ENCODE results near the gene SUSD1.
A peak's percentile ranks its signal among the peaks of the same experiment; 100 is the strongest.

Gene SUSD1

DNA sequence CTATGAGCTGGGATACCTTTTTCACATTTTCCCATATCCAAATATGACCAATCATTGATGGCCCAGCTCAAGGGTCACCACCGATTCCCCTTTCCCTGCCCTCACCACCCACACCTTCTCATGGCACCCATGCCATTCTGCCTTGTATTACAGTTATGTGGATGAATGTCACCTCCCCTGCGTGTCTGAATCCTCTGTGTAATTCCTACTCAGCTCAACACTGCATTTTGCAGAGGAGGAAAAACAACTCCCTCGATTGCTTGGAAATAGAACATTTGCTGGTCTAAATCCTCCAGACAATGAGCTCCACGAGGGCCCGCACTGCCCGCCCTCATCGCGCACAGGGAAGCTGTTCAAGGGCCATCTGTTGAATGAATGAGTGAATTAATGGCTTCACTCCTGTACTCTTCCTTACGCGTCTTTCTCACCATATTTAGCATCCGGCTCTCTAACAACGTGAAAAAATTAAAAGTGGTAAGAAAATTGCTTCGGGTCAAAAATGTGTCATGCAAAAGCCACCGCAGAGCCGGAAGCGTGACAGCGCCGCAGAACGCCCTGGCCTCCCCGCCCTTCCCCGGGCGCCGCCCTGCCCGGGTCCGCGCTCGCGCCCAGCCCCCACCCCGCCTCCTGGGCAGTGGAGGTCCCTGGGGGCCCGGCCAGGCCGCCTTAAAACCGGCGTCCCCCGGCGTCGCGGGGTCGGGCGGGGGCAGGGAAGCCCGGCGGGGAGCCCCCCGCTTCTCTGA lies 704 bp downstream of the SUSD1 start:
- DNase-seq (ENCODE audit: low read depth, low spot score), result no peak
- WGBS (ENCODE audit: insufficient coverage, insufficient read length), result no CpG with 5 or more reads among the region's 42 CpGs

DNA sequence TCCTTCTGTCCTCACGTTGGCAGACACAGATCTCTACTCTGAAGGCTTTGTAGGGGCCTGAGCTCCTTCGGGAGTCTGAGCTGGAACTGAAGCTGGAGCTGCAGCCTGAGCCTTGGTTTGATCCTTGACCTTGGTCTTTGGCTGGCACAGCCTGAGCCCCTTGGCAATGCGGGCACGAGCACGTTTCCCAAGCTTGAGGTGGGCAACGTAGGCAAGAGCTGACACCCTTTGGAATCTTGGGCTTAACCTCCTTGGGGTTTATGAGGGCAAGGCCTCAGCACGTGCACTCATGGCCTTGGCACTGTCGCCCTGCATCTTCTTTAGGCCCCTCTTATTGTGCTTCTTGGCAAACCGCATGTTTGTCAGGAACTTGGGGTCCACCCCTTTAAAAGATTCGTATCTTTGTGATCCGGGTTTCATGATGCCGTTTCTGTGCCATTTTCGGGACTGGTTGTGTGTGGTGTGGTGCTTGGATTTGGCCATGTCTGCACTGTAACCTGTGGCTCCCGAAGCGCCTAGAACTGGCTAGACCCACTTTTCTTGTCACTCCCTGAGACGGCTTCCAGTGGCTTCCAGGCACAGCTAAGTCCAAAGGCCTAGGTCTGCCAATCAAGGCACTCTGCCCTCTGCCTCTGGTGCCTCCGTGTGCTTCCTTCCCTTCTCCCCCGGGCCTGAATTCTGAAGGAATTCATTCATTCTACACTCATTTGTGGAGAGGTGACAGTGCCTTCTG lies 1.4 kb downstream of the SUSD1 start:
- Histone ChIP-seq H3K27me3 (ENCODE audit: control insufficient read depth, insufficient read depth, low read length) (no peaks in the 10 kb centered on the region; the same call in 1 of the 2 replicates), H3K4me3 (ENCODE audit: low read length) (no peak overlapping the region), H3K27ac (ENCODE audit: low read length) (no peak overlapping the region), H3K9me3 (ENCODE audit: control insufficient read depth, insufficient read depth, low read length) (no peaks in the 10 kb centered on the region), H3K36me3 (ENCODE audit: control insufficient read depth, insufficient read depth, low read length) (no peaks in the 10 kb centered on the region), H3K4me1 (ENCODE audit: control insufficient read depth, insufficient read depth, low read length) (peaks cover 1% of the 10 kb centered on the region; the same call in 1 of the 2 replicates)
- no peak for DNase-seq (ENCODE audit: low read depth, low spot score)
- no CpG with 5 or more reads among the region's 18 CpGs for WGBS (ENCODE audit: insufficient coverage, insufficient read length)

More for the DNA sequence above, 704 bp downstream of the SUSD1 start:
- Histone ChIP-seq H3K27ac (ENCODE audit: low read length) (no peak overlapping the region), H3K27me3 (ENCODE audit: control insufficient read depth, insufficient read depth, low read length) (no peaks in the 10 kb centered on the region; the same call in 1 of the 2 replicates), H3K9me3 (ENCODE audit: control insufficient read depth, insufficient read depth, low read length) (no peaks in the 10 kb centered on the region), H3K36me3 (ENCODE audit: control insufficient read depth, insufficient read depth, low read length) (no peaks in the 10 kb centered on the region), H3K4me1 (ENCODE audit: control insufficient read depth, insufficient read depth, low read length) (peaks cover 1% of the 10 kb centered on the region; the same call in 1 of the 2 replicates), H3K4me3 (ENCODE audit: low read length) (peak overlapping the region; percentile 58; the same call in 1 of the 2 replicates)

DNA sequence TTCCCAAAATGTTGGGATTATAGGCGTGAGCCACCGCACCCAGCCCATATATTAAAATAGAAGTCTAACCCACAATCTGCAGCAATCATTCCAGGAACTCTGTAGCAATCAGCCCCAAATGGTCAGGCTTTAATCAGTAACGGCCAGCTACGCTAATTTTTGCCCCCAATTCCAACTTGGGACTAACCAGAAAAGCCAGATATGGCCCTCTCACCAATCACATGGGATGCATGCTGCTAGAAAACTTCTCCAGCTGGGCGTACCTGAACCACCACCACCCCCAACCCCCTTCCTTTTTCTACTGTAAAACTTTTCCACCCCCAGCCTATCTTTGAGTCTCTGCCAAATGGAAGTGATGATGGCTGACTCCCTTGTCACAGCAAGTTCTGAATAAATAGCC lies 4.1 kb downstream of the SUSD1 start:
- Histone ChIP-seq H3K36me3 (ENCODE audit: control insufficient read depth, insufficient read depth, low read length) (no peaks in the 10 kb centered on the region), H3K4me1 (ENCODE audit: control insufficient read depth, insufficient read depth, low read length) (peaks cover 3% of the 10 kb centered on the region; the same call in 1 of the 2 replicates), H3K4me3 (ENCODE audit: low read length) (no peak overlapping the region), H3K27ac (ENCODE audit: low read length) (no peak overlapping the region), H3K9me3 (ENCODE audit: control insufficient read depth, insufficient read depth, low read length) (no peaks in the 10 kb centered on the region), H3K27me3 (ENCODE audit: control insufficient read depth, insufficient read depth, low read length) (no peaks in the 10 kb centered on the region; the same call in 1 of the 2 replicates)
- DNase-seq (ENCODE audit: low read depth, low spot score), result no peak
- WGBS (ENCODE audit: insufficient coverage, insufficient read length), result no CpG with 5 or more reads among the region's 5 CpGs

DNA sequence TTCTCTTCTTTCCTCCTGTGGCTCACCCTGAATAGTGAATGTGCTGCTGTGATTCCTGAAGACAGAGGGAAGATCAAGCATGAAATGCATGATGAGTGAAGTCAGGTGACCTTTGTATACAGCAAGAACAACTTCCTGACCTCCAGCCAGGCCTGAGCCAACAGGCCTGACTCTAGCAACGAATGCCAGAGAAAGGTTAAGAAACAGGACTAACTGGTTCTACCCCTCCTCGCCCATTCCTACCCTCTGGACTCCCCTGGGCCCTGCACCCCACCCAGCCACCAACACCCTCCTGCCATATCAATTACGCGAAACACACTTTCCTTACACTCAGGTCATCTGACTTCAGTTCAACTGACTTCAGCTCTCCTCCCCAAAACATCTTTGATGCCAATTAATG lies 4.9 kb downstream of the SUSD1 start:
- H3K4me1 ChIP-seq (ENCODE audit: control insufficient read depth, insufficient read depth, low read length), result peaks cover 3% of the 10 kb centered on the region; the same call in 1 of the 2 replicates
- no peak overlapping the region for H3K4me3 ChIP-seq (ENCODE audit: low read length)
- no CpG with 5 or more reads among the region's 4 CpGs for WGBS (ENCODE audit: insufficient coverage, insufficient read length)
- H3K27me3 ChIP-seq (ENCODE audit: control insufficient read depth, insufficient read depth, low read length), result no peaks in the 10 kb centered on the region
- no peaks in the 10 kb centered on the region for H3K9me3 ChIP-seq (ENCODE audit: control insufficient read depth, insufficient read depth, low read length)
- no peak for DNase-seq (ENCODE audit: low read depth, low spot score)
- no peaks in the 10 kb centered on the region for H3K36me3 ChIP-seq (ENCODE audit: control insufficient read depth, insufficient read depth, low read length)
- H3K27ac ChIP-seq (ENCODE audit: low read length), result no peak overlapping the region

DNA sequence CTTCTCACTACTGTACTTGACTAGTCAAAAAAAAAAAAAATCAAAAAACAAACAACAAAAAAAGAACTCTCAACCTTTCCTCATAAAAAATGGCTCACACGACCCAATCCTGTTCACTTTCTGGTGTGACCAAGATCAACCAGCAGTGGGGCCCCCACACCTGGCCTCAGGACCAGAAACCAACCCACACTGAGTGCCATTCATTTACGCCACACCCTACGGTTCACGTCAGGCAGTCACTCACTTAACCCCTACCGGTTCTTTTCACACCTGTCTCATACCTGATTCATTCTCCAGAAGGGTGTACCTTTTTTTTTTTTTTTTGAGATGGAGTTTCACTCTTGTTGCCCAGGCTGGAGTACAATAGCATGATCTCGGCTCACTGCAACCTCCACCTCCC lies 5.7 kb downstream of the SUSD1 start:
- DNase-seq (ENCODE audit: low read depth, low spot score), result no peak
- H3K27ac ChIP-seq (ENCODE audit: low read length), result no peak overlapping the region
- no peaks in the 10 kb centered on the region for H3K27me3 ChIP-seq (ENCODE audit: control insufficient read depth, insufficient read depth, low read length)
- no peak overlapping the region for H3K4me3 ChIP-seq (ENCODE audit: low read length)
- H3K9me3 ChIP-seq (ENCODE audit: control insufficient read depth, insufficient read depth, low read length), result no peaks in the 10 kb centered on the region
- no peaks in the 10 kb centered on the region for H3K36me3 ChIP-seq (ENCODE audit: control insufficient read depth, insufficient read depth, low read length)
- no CpG with 5 or more reads among the region's 6 CpGs for WGBS (ENCODE audit: insufficient coverage, insufficient read length)
- peaks cover 3% of the 10 kb centered on the region; the same call in 1 of the 2 replicates for H3K4me1 ChIP-seq (ENCODE audit: control insufficient read depth, insufficient read depth, low read length)

DNA sequence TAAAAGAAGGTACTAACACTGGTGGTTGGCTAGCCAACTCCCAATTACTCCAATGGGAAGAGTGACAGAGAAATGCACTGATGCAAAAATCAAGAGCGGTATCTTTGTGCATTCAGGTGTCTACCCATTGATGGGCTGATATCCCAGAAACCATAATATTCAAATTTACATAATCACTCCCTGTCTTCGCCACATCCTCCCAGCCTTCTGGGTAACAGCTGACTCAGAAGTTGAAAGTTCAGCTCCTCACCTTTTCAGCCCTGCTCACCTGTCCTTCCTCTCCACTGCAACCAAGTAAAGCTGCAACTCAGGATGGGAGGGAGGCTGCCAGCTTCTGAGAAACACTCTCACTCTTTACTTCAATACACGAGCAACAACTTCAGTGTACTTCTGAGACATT lies 6.9 kb downstream of the SUSD1 start:
- Histone ChIP-seq H3K36me3 (ENCODE audit: control insufficient read depth, insufficient read depth, low read length) (no peaks in the 10 kb centered on the region), H3K27me3 (ENCODE audit: control insufficient read depth, insufficient read depth, low read length) (no peaks in the 10 kb centered on the region), H3K27ac (ENCODE audit: low read length) (no peak overlapping the region), H3K4me1 (ENCODE audit: control insufficient read depth, insufficient read depth, low read length) (peaks cover 2% of the 10 kb centered on the region; the same call in 1 of the 2 replicates), H3K4me3 (ENCODE audit: low read length) (no peak overlapping the region), H3K9me3 (ENCODE audit: control insufficient read depth, insufficient read depth, low read length) (no peaks in the 10 kb centered on the region)
- no peak for DNase-seq (ENCODE audit: low read depth, low spot score)
- whole genome bisulfite sequencing (ENCODE audit: insufficient coverage, insufficient read length), result no CpG with 5 or more reads among the region's 3 CpGs

DNA sequence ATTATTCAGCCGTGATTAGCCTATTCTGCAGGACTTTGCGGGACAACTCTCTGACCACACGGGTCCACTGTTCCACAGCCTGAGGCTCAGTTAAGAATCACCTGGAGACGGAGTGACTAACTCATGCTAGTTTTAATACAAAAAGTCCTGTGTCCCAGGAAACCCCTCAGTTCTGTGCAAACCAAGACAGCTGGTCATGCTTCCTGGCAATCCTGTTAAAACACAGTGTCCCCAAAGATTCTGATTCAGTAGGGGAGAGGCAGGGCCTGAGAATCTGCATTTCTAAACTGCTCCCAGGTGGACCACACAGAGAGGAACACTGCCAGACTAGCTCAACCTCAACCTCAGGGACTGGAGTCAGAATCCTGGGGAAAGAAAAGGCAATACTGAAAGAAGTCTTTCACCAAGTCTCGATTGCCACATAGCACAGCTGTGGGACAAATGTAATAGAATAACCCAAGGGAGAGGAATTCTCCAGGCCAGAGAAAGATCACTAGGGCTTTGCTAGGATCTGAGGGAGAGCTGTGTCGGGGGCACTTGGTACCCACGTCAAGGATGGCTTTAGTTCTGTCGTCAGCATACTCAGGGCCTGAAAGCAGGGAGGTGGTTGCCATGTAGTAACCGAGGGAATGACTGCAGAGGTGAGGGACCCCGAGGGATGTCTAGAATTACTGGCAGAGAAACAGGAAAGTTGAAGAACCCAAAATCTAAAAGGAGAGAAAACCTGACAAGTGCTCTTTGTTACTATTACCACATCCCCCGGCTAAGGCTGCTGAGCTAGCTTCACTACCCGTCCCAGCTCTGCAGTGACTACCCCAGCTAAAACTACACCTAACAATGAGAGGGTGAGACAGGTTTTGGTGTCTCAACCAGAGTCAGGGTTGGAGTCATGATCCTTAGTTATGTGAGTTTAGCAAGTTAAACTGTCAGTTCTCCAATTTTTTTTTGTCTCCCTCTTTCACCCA lies 8.6 kb downstream of the SUSD1 start:
- no peak for DNase-seq (ENCODE audit: low read depth, low spot score)
- Histone ChIP-seq H3K9me3 (ENCODE audit: control insufficient read depth, insufficient read depth, low read length) (no peaks in the 10 kb centered on the region), H3K4me1 (ENCODE audit: control insufficient read depth, insufficient read depth, low read length) (peaks cover 2% of the 10 kb centered on the region; the same call in 1 of the 2 replicates), H3K27me3 (ENCODE audit: control insufficient read depth, insufficient read depth, low read length) (no peaks in the 10 kb centered on the region), H3K4me3 (ENCODE audit: low read length) (no peak overlapping the region), H3K27ac (ENCODE audit: low read length) (no peak overlapping the region), H3K36me3 (ENCODE audit: control insufficient read depth, insufficient read depth, low read length) (no peaks in the 10 kb centered on the region)
- no CpG with 5 or more reads among the region's 12 CpGs for WGBS (ENCODE audit: insufficient coverage, insufficient read length)

DNA sequence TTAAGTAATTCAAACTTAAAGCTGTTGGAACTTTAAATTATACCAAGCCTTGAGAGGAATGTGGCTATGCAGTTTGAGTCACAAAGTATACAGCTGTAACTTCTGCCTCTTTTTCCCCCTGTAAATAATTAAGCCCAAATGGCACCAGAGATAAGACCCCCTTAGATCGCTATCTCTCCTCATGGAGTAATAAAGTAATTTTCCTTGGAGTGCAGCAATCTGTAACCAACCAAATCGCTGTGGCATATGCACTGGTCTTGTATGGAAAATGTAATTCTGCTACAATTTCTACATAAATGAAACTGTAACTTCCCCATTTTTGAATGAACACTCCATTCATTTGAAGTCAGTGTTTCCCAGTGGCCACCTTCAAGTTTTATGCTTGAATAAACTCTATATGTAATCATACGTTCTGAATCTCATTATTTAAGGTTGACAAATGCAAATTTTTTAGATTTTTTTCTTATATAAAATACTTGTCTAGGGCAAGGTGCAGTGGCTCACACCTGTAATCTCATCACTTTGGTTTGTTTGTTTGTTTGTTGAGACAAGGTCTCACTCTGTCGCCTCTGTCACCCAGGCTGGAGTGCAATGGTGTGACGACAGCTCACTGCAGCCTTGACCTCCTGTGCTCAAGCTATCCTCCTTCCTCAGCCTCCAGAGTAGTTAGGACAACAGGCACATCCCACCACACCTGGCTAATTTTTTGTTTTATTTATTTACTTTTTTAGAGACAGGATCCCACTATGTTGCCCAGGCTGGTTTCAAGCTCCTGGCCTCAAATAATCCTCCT lies 12.3 kb downstream of the SUSD1 start:
- WGBS (ENCODE audit: insufficient coverage, insufficient read length), result no CpG with 5 or more reads among the region's 5 CpGs
- Histone ChIP-seq H3K36me3 (ENCODE audit: control insufficient read depth, insufficient read depth, low read length) (no peaks in the 10 kb centered on the region), H3K27me3 (ENCODE audit: control insufficient read depth, insufficient read depth, low read length) (no peaks in the 10 kb centered on the region), H3K4me1 (ENCODE audit: control insufficient read depth, insufficient read depth, low read length) (peaks cover 2% of the 10 kb centered on the region; the same call in 1 of the 2 replicates), H3K4me3 (ENCODE audit: low read length) (no peak overlapping the region), H3K9me3 (ENCODE audit: control insufficient read depth, insufficient read depth, low read length) (no peaks in the 10 kb centered on the region), H3K27ac (ENCODE audit: low read length) (no peak overlapping the region)
- DNase-seq (ENCODE audit: low read depth, low spot score), result no peak

DNA sequence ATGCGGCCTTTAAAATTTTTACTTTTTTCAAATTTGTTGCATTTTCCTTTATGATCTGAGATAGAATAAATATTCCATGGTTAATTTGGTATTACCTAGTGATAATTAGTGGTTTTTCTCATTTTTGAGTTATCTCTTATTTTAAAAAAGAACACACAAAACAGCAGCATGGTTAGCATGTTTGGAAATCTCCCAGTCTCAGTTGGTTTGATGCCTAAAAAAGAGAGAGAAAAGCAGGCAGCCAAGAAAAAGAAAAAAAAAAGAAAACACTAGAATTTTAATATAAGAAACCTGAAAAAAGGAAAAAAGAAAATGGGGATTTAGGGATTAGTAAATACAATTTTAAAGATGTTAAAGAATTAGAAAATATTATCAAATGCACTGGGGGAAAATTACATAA lies 15.3 kb downstream of the SUSD1 start:
- H3K4me1 ChIP-seq (ENCODE audit: control insufficient read depth, insufficient read depth, low read length), result no peaks in the 10 kb centered on the region
- H3K4me3 ChIP-seq (ENCODE audit: low read length), result no peak overlapping the region
- H3K36me3 ChIP-seq (ENCODE audit: control insufficient read depth, insufficient read depth, low read length), result no peaks in the 10 kb centered on the region
- DNase-seq (ENCODE audit: low read depth, low spot score), result no peak
- no CpG with 5 or more reads among the region's 1 CpG for WGBS (ENCODE audit: insufficient coverage, insufficient read length)
- no peaks in the 10 kb centered on the region for H3K27me3 ChIP-seq (ENCODE audit: control insufficient read depth, insufficient read depth, low read length)
- H3K9me3 ChIP-seq (ENCODE audit: control insufficient read depth, insufficient read depth, low read length), result no peaks in the 10 kb centered on the region
- no peak overlapping the region for H3K27ac ChIP-seq (ENCODE audit: low read length)

Data from iPS DF 6.9 (cell line).